ENCODE measurements around the gene SLC31A1.

SLC31A1 gene

GRCh38 chr9:113267911-113268566 lies 46.7 kb downstream of the SLC31A1 start:
- no peak overlapping the region for H3K4me3 ChIP-seq (ENCODE audit: low read depth, low read length)
- DNase-seq (ENCODE audit: low read depth): no peak
- no peak for TF ChIP-seq CTCF (IDR thresholded peaks at IDR 0.05; ENCODE audit: control insufficient read depth, extremely low read depth, insufficient read depth)

- TF ChIP-seq CTCF (IDR thresholded peaks at IDR 0.05; ENCODE audit: control insufficient read depth, extremely low read depth, insufficient read depth): no peak
- no peak for DNase-seq (ENCODE audit: low read depth)
Measured at GRCh38 chr9:113269355-113269754, 48.0 kb downstream of the SLC31A1 start.

GRCh38 chr9:113269871-113270270 lies 48.5 kb downstream of the SLC31A1 start:
- DNase-seq (ENCODE audit: low read depth): no peak
- no peak overlapping the region for H3K4me3 ChIP-seq (ENCODE audit: low read depth, low read length)
- no peak for TF ChIP-seq CTCF (IDR thresholded peaks at IDR 0.05; ENCODE audit: control insufficient read depth, extremely low read depth, insufficient read depth)

More at GRCh38 chr9:113269355-113269754, 48.0 kb downstream of the SLC31A1 start:
- H3K4me3 ChIP-seq (ENCODE audit: low read depth, low read length): no peak overlapping the region

GRCh38 chr9:113274474-113275156 lies 53.3 kb downstream of the SLC31A1 start:
- DNase-seq (ENCODE audit: low read depth): no peak
- TF ChIP-seq CTCF (IDR thresholded peaks at IDR 0.05; ENCODE audit: control insufficient read depth, extremely low read depth, insufficient read depth): peak; percentile 66
- peak overlapping the region; percentile 97 for H3K4me3 ChIP-seq (ENCODE audit: low read depth, low read length)

- peak; percentile 85 for DNase-seq (ENCODE audit: low read depth)
- peak within 1 kb of the TSS; percentile 97 for H3K4me3 ChIP-seq (ENCODE audit: low read depth, low read length)
- no peak for TF ChIP-seq CTCF (IDR thresholded peaks at IDR 0.05; ENCODE audit: control insufficient read depth, extremely low read depth, insufficient read depth)
Measured at GRCh38 chr9:113275157-113276131, 54.1 kb downstream of the SLC31A1 start, which contains the start of the genes CDC26 and PRPF4. CDC26 (minus strand) TSS chr9:113275572; CDS start chr9:113272507, 3,065 bp downstream. PRPF4 (plus strand) TSS chr9:113275658; CDS start chr9:113275744, 86 bp downstream.

- DNase-seq (ENCODE audit: low read depth): no peak
- H3K4me3 ChIP-seq (ENCODE audit: low read depth, low read length): no peak overlapping the region
- no peak for TF ChIP-seq CTCF (IDR thresholded peaks at IDR 0.05; ENCODE audit: control insufficient read depth, extremely low read depth, insufficient read depth)
Measured at GRCh38 chr9:113278840-113279239, 57.5 kb downstream of the SLC31A1 start.
